Panc1 (cell line): Measurements from ENCODE around the gene PML. TPM values are rescaled to one million over a fixed set of nuclear protein-coding genes. Genes with fewer than 3 reads are reported as not detected.

Experiments used
- ATAC-seq: fragments of 200-7000 bp; cut with Tn5 transposase; 2 replicates; pipeline ENCODE4 v1.9.1; 2020; ENCODE audit warnings: mild to moderate bottlenecking, moderate library complexity
- BruUV-seq: library from RNA; stranded (reverse); fragments of 400-500 nt; replicated peaks from 2 replicates; lab custom pipeline; 2021; lab: Mats Ljungman, UMichigan
- CTCF ChIA-PET: fragments of 300-600 bp; sonication (Branson Sonifier 250); formaldehyde crosslinking; loops from one replicate; lab custom pipeline; 2022; ENCODE audit warnings: antibody characterized with exemption; lab: Charles Lee
- POLR2A ChIA-PET: fragments of 300-600 bp; sonication (Branson Sonifier 250); formaldehyde crosslinking; loops from one replicate; lab custom pipeline; 2022; ENCODE audit warnings: antibody characterized with exemption; lab: Charles Lee
- DNase-seq: peaks from one replicate; pipeline ENCODE4 v3.0.0-alpha.2; 2010; ENCODE audit warnings: low read depth, low spot score
- H3K27ac ChIP-seq: 2 replicates; pipeline ENCODE4 v1.5.1; 2011; ENCODE audit warnings: mild to moderate bottlenecking, low read length, inconsistent platforms
- H3K27me3 ChIP-seq: fragments of 200-500 bp; sonication (Bioruptor generic); 2 replicates; pipeline ENCODE4 v1.6.0; 2014; ENCODE audit warnings: low read length, inconsistent platforms; ENCODE audit not compliant: control insufficient read depth, insufficient read depth
- H3K36me3 ChIP-seq: fragments of 200-500 bp; sonication (Bioruptor generic); 2 replicates; pipeline ENCODE4 v1.5.1; 2014; ENCODE audit warnings: inconsistent platforms, mild to moderate bottlenecking, low read length, moderate library complexity; ENCODE audit not compliant: control insufficient read depth, insufficient read depth
- H3K4me1 ChIP-seq: 2 replicates; pipeline ENCODE4 v1.5.1; 2011; ENCODE audit warnings: inconsistent platforms, mild to moderate bottlenecking, low read length, moderate library complexity; ENCODE audit not compliant: control insufficient read depth, insufficient read depth
- H3K4me3 ChIP-seq, 2 experiments: 2 replicates each; pipeline ENCODE4 v1.5.1; 2011 to 2012; ENCODE audit warnings: low read depth in 2 of 2, low read length in 2 of 2, mild to moderate bottlenecking in 2 of 2, inconsistent platforms in 1 of 2, moderate library complexity in 1 of 2
- H3K9me3 ChIP-seq: fragments of 200-500 bp; sonication (Bioruptor generic); 2 replicates; pipeline ENCODE4 v1.5.1; 2014; ENCODE audit warnings: low read depth, mild to moderate bottlenecking, inconsistent platforms, low read length, moderate library complexity; ENCODE audit not compliant: control insufficient read depth, insufficient read depth
- POLR2AphosphoS5 ChIP-seq: IDR thresholded peaks from 2 replicates; pipeline ENCODE4 v1.6.1; 2012; ENCODE audit warnings: mild to moderate bottlenecking, low read depth, low read length, moderate library complexity
- SIN3A ChIP-seq: IDR thresholded peaks from 2 replicates; pipeline ENCODE4 v1.6.1; 2012; ENCODE audit warnings: low read depth, mild to moderate bottlenecking, low read length, moderate library complexity, borderline replicate concordance; ENCODE audit not compliant: insufficient read depth
- TCF7L2 ChIP-seq: IDR thresholded peaks from 2 replicates; pipeline ENCODE4 v1.6.1; 2011; ENCODE audit warnings: mild to moderate bottlenecking, low read depth, low read length, inconsistent platforms
- in situ Hi-C: cut with HindIII; loops from 2 replicates; pipeline ENCODE4 v1.10.0; 2016; ENCODE audit warnings: low sequenced_read_pairs, low pct_unique_long_range_greater_than_20kb
- intact Hi-C: fragments of 100-400 bp; cut with micrococcal nuclease; formaldehyde crosslinking; loops from one replicate; pipeline ENCODE4 v1.10.0; 2022; ENCODE audit not compliant: unreplicated experiment
- total RNA-seq: library from RNA; stranded (reverse); gene quantifications from one replicate; pipeline ENCODE4 v1.2.1, GENCODE V29; 2021; ENCODE audit not compliant: unreplicated experiment
- TF ChIP-seq, protein P1 (sequence below): fragments of 450-650 bp; IDR thresholded peaks from 2 replicates; pipeline ENCODE4 v1.5.1; 2017; ENCODE audit warnings: mild to moderate bottlenecking
- TF ChIP-seq, protein P2 (sequence below), 2 experiments: IDR thresholded peaks; 2 replicates each; pipeline ENCODE4 v1.6.1; 2011 to 2012; ENCODE audit warnings: low read depth in 2 of 2, control low read depth in 1 of 2, low read length in 1 of 2, mild to moderate bottlenecking in 1 of 2, moderate library complexity in 1 of 2; ENCODE audit not compliant: insufficient read depth in 1 of 2

PML gene
- total RNA-seq, 1 experiment from 2014 or later, result 52.2 TPM

- in situ Hi-C loops (no loop called here), intact Hi-C loops (no loop called here)
- DNase-seq (no peak), ATAC-seq (no peak)
- no peaks in the 10 kb centered on the region for H3K27me3 ChIP-seq
- BruUV-seq, result no TSS peak
- no peak overlapping the region for H3K4me3 ChIP-seq
- no peak for TF ChIP-seq POLR2AphosphoS5
- TF ChIP-seq TCF7L2, result no peak
- TF ChIP-seq, protein P1, sequence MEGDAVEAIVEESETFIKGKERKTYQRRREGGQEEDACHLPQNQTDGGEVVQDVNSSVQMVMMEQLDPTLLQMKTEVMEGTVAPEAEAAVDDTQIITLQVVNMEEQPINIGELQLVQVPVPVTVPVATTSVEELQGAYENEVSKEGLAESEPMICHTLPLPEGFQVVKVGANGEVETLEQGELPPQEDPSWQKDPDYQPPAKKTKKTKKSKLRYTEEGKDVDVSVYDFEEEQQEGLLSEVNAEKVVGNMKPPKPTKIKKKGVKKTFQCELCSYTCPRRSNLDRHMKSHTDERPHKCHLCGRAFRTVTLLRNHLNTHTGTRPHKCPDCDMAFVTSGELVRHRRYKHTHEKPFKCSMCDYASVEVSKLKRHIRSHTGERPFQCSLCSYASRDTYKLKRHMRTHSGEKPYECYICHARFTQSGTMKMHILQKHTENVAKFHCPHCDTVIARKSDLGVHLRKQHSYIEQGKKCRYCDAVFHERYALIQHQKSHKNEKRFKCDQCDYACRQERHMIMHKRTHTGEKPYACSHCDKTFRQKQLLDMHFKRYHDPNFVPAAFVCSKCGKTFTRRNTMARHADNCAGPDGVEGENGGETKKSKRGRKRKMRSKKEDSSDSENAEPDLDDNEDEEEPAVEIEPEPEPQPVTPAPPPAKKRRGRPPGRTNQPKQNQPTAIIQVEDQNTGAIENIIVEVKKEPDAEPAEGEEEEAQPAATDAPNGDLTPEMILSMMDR, result no peak
- TF ChIP-seq SIN3A, result no peak
- TF ChIP-seq, protein P2, sequence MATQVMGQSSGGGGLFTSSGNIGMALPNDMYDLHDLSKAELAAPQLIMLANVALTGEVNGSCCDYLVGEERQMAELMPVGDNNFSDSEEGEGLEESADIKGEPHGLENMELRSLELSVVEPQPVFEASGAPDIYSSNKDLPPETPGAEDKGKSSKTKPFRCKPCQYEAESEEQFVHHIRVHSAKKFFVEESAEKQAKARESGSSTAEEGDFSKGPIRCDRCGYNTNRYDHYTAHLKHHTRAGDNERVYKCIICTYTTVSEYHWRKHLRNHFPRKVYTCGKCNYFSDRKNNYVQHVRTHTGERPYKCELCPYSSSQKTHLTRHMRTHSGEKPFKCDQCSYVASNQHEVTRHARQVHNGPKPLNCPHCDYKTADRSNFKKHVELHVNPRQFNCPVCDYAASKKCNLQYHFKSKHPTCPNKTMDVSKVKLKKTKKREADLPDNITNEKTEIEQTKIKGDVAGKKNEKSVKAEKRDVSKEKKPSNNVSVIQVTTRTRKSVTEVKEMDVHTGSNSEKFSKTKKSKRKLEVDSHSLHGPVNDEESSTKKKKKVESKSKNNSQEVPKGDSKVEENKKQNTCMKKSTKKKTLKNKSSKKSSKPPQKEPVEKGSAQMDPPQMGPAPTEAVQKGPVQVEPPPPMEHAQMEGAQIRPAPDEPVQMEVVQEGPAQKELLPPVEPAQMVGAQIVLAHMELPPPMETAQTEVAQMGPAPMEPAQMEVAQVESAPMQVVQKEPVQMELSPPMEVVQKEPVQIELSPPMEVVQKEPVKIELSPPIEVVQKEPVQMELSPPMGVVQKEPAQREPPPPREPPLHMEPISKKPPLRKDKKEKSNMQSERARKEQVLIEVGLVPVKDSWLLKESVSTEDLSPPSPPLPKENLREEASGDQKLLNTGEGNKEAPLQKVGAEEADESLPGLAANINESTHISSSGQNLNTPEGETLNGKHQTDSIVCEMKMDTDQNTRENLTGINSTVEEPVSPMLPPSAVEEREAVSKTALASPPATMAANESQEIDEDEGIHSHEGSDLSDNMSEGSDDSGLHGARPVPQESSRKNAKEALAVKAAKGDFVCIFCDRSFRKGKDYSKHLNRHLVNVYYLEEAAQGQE (IDR thresholded peaks at IDR 0.05; ENCODE audit: insufficient read depth in 1 of 2, low read depth in 2 of 2, low read length in 1 of 2), result no peak
- no peaks in the 10 kb centered on the region for H3K9me3 ChIP-seq
- no peaks in the 10 kb centered on the region for H3K4me1 ChIP-seq
- ChIA-PET POLR2A (interaction anchor here (0.7 kb wide), 1 partner anchor 119 kb away, joined by 3 read pairs; no protein-coding TSS in a partner anchor), CTCF (interaction anchor here (1.5 kb wide), 1 partner anchor 11 kb away, joined by 3 read pairs; no protein-coding TSS in a partner anchor)
- peaks cover 2% of the 10 kb centered on the region; the same call in 1 of the 2 replicates for H3K36me3 ChIP-seq
- H3K27ac ChIP-seq, result no peak overlapping the region
Measured at GRCh38 chr15:74025436-74025835, 30.9 kb downstream of the PML start.

- Histone ChIP-seq H3K4me1 (no peaks in the 10 kb centered on the region), H3K27me3 (no peaks in the 10 kb centered on the region), H3K4me3 (no peak overlapping the region), H3K27ac (no peak overlapping the region), H3K9me3 (no peaks in the 10 kb centered on the region), H3K36me3 (peaks cover 2% of the 10 kb centered on the region; the same call in 1 of the 2 replicates)
- no TSS peak for BruUV-seq
- ChIA-PET POLR2A (no interaction called here), CTCF (interaction anchor here (0.7 kb wide), 1 partner anchor 9 kb away, joined by 3 read pairs; no protein-coding TSS in a partner anchor)
- no peak for DNase-seq
- intact Hi-C loops, result no loop called here
- TF ChIP-seq, protein P2 (IDR thresholded peaks at IDR 0.05; ENCODE audit: insufficient read depth in 1 of 2, low read depth in 2 of 2, low read length in 1 of 2), result no peak
- TF ChIP-seq TCF7L2 (no peak), SIN3A (no peak), POLR2AphosphoS5 (no peak)
- TF ChIP-seq, protein P1, result no peak
- in situ Hi-C loops, result no loop called here
- no peak for ATAC-seq
Measured at GRCh38 chr15:74027688-74028087, 33.2 kb downstream of the PML start.
